ENCODE data around the gene PCDHGA8.
"Not testable (repeated sequence)": the region's sequence is repeated elsewhere in the genome, so short reads cannot be mapped to it uniquely, and the experiment has no call there.

DNA sequence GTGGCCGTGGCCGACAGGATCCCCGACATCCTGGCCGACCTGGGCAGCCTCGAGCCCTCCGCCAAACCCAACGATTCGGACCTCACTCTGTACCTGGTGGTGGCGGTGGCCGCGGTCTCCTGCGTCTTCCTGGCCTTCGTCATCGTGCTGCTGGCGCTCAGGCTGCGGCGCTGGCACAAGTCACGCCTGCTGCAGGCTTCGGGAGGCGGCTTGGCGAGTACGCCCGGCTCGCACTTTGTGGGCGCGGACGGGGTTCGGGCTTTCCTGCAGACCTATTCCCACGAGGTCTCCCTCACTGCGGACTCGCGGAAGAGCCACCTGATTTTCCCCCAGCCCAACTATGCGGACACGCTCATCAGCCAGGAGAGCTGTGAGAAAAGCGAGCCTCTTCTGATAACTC lies 46.4 kb upstream of the PCDHGA8 start:
- TF ChIP-seq, protein P1, sequence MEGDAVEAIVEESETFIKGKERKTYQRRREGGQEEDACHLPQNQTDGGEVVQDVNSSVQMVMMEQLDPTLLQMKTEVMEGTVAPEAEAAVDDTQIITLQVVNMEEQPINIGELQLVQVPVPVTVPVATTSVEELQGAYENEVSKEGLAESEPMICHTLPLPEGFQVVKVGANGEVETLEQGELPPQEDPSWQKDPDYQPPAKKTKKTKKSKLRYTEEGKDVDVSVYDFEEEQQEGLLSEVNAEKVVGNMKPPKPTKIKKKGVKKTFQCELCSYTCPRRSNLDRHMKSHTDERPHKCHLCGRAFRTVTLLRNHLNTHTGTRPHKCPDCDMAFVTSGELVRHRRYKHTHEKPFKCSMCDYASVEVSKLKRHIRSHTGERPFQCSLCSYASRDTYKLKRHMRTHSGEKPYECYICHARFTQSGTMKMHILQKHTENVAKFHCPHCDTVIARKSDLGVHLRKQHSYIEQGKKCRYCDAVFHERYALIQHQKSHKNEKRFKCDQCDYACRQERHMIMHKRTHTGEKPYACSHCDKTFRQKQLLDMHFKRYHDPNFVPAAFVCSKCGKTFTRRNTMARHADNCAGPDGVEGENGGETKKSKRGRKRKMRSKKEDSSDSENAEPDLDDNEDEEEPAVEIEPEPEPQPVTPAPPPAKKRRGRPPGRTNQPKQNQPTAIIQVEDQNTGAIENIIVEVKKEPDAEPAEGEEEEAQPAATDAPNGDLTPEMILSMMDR (conservative IDR thresholded peaks at IDR 0.05 in 1 of 2, IDR thresholded peaks at IDR 0.05 in 1 of 2; ENCODE audit: low read depth in 1 of 2, low read length in 2 of 2): not testable (repeated sequence)
- not testable (repeated sequence) for TF ChIP-seq EZH2 (IDR thresholded peaks at IDR 0.05; ENCODE audit: low read length, missing control alignments)
